Activated effector memory CD4-positive, alpha-beta T cell treated with Interleukin-2 at 50 U/mL for 16 hours (primary cell): ENCODE data around the gene DOLK.
"Not testable (repeated sequence)": the region's sequence is repeated elsewhere in the genome, so short reads cannot be mapped to it uniquely, and the experiment has no call there.

Experiments
- DNase-seq: peaks from one replicate; pipeline ENCODE4 v3.0.0-alpha.2; 2020

The DOLK gene

DNA sequence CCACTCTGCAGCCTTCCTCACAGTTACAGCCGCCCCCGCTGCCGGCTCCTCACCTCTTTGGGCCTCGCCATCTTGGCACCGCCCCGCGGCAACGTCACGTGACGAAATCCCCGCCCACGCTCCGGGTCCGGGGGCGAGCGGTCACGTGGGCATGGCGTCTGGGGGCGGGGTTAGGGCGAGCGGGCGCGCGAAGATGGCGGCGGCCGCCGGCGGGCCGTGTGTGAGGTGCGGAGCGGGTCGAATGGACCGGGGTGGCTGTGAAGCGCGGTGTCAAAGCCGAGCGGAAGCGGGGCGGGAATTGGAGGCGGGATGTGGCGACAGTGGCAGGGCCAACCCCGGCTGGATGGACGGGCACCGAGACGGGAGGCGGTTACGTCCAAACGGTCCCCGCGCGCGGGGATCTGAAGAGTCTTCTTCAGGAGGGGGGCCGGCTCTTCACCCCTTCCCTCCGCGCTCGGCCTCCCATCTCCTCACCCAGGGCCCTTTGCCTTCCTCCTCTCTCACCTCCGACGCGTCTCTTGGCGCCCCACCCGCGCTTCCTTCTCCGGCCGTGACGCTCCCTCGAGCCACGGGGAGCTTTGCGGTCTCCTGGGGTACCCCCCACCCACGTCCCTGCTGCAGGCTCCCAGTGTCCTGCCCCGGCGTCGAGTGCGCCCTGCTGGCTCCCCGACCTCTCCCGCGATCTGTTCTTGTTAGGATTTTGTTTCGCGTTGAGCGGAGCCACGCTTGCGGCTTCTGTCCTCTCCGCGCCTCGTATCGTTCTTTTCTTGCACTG is at the start of gene DOLK, which contains the start of gene NUP188:
DOLK (minus strand) TSS at position 77 of the 775 bp plus-strand sequence. CDS start 300 bp downstream, outside the sequence.
NUP188 (plus strand) TSS at position 173 of the 775 bp plus-strand sequence; CDS start at position 194, 21 bp downstream.
- DNase-seq = peak; percentile 98

DNA sequence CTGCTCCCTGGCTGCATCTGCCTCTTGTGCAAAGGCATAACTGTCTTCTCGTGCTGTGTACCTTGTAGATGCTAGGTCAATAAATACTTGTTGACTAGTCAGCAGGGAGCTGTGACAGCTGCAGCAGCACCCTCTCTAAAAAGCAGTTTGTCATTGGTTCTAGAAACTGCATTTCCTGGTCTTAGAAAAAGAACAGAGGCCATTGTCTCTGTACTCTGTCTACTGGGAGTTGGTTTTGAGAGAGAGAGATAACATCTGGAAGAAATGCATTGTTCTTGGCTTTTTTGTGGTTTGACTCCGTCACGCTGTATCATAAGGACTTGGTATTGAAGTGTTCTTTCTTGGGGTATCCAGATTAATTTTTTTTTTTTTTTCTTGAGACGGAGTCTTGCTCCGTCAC is 48.4 kb upstream of the DOLK start:
- no peak for DNase-seq

DNA sequence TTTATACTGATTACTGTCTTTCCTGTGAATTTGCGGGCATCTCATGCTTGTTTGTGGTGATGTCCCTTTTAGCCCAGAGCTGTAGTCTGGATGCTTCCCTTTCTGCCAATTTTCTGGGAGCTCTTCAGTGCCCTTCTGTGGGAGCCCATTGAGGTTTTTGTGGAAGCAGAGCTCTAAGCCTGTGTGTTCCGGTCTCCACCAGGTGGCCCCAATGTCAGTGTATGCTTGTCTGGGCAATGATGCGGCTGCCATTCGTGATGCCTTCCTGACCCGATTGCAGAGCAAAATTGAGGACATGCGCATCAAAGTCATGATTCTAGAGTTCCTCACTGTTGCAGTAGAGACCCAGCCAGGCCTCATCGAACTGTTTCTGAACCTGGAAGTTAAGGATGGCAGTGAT is 45.6 kb upstream of the DOLK start:
- DNase-seq = no peak

DNA sequence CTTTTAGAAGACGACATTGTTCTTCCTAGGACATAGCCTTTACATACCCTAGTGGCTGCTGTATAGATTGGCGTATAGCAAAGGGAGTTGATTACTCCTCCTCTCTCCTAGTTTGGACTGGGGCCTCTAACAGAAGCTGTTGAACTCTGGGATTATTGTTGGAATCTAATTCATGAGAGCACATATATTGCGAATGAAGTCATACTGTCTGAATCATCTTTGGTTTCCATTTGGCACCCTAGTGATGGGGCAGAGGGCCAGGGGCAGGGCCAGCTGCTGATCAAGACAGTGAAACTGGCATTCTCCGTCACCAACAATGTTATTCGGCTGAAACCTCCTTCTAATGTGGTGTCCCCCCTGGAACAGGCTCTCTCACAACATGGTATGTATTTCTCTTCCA is 40.4 kb upstream of the DOLK start:
- DNase-seq = no peak

DNA sequence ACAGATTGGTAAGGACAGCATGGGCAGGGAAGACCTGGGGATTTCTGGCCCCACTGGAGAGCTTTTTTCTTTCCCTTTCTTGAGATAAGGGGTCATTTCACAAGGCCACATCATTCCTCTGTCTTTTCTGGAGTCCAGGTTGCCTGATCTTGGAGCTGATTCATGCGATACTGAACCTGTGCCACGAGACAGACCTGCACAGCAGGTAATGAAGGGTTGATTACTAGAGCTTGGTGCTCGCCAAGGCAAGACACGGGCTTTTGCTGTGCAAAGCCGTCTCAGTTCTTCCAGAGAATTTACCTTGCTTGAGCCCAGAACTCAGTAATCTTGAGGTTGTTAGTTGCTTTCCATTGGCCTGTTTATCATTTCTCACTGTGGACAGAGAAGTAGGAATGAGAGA is 39.3 kb upstream of the DOLK start:
- no peak for DNase-seq

DNA sequence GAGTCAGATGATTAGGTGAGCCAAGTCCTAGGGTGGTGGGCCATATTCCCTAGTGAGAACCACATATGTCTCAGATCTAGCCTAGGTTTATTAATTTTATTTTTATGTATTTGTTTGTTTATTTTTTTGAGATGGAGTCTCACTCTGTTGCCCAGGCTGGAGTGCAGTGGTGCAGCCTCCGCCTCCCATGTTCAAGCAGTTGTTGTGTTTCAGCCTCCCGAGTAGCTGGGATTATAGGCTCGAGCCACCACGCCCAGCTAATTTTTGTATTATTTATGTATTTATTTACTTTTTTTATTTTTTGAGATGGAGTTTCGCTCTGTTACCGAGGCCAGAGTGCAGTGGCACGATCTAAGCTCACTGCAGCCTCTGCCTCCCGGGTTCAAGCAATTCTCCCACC is 36.1 kb upstream of the DOLK start:
- DNase-seq = no peak

DNA sequence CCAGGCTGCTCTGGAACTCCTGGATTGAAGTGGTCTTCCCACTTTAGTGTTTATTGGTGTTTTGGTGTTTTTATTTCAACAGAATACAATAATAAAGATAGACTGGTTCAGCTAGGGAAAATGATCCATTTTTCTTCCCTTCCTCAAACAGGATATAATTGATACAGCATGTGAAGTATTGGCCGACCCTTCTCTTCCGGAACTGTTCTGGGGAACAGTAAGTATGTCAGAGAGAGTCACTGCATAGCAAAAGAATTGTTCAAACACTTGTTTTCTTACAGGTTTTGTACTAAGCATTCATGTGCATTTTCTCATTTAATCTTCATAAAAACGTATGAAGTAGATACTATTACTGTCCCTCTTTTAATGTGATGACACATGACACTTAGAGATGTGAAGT is 31.7 kb upstream of the DOLK start:
- no peak for DNase-seq

DNA sequence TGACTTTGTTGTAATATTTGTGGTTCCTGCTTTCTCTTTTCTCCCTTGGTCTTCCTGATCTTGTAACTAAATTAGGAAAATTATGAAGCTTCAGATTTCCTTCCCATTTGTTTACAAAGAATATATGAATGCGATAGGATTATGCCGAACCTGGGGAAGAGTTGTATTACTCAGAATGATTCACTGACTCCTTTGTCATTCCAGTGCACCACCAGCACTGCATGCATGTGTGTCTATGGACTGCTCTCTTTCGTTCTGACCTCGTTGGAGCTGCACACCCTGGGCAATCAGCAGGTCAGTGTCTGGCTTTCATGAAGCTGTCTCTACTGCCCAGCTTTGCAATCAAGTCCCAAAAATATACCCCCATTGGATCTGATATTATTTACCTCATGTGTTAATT is 25.6 kb upstream of the DOLK start:
- DNase-seq = no peak

DNA sequence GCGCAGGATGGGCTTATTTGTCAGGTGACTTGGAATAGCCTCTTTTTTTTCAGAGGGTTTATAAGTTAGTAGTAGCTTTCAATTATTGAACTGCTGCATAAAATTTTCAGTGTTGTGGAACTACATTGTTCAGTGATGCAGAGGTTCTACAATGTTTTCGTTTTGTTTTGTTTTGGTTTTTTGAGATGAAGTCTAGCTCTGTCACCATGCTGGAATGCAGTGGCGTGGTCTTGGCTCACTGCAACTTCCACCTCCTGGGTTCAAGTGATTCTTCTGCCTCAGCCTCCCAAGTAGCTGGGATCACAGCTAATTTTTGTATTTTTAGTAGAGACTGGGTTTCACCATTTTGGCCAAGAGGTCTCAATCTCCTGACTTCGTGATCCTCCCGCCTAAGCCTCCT is 22.1 kb upstream of the DOLK start:
- DNase-seq = no peak

DNA sequence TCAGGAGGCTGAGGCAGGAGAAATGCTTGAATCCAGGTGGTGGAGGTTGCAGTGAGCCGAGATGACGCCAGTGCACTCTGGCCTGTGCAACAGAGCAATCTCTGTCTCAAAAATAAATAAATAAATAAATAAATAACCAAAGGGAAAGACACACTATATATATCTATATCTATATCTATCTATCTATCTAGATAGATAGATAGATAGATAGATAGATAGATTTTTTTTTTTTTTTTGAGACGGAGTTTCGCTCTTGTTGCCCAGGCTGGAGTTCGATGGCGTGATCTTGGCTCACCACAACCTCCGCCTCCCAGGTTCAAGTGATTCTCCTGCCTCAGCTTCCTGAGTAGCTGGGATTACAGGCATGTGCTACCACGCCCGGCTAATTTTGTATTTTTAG is 14.0 kb upstream of the DOLK start:
- not testable (repeated sequence) for DNase-seq

DNA sequence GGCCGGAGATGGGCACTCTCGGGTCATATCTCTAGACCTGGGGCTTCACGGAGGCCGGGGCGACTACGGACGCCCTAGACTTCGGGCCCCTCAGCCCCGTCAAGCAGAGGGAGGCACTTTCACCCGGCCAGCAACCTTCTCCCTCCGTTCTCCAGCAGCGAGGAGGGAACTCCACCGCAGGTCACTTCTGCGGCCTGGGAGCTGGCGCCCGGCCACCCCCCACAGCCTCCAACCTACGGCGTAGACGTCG is 201 bp downstream of the DOLK start:
- no peak for DNase-seq

DNA sequence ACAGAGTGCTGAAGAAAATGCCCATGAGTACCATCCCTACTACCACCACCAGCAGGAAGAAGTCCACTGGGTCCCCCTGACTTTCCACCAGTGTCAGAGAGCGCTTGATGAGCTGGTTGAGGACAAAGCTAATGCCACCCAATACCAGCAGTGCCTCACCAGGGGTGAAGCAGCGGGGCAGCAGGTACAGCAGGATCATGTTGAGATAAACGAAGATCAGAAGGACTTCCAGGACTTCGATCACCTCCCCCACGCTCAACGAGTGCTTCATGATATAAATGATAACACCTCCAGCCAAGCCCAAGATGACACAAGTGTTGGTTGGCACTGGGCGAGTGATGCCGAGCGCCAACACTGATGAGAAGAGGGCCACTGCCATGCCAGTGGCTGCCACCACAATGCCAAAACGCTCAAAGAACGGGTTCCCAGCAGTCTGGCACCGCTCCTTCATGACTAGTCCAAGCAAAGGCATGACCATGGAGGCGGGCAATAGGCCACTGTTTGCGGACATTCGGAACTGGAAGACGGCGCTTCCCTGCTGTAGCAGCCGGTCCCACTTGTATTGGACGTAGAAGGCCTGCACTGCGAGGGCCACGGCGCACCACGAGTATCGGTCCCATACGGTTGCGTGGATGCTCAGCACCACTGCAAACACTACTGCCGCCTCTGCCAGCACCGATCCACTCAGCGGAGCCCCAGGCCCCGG is 679 bp downstream of the DOLK start:
- peak; percentile 12 for DNase-seq

DNA sequence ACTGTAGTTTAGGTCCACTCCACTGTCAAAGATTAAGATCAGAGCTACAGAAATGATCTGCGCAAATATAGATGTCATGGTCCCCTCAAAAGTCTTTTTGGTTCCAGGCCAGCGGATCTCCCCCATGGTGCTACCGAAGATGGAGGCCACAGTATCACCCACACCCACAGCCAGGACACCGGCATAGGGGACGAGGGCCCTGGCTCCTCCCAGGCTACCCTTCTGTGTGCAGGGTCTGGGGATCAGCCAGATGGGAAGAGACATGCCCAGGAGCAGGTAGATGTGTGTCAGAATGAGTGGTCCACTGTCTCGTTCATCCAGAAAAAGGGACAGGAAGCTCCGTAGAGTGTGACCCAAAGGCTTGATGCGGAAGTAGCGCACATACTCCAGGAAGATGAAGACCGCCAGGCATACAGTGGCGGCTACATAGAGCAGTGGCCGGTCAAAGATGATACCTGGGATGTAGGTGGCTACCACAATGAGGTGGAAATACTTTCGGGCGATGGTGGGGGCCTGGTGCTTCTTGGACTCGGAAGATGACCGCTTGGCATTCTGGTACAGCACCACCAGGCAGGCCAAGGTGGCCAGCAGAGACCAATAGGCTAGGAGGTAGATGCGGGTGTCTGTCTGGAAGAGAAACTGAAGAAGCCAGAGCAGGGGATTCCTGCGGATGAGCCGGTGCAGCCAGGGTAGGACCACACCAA is 1.5 kb downstream of the DOLK start:
- no peak for DNase-seq

DNA sequence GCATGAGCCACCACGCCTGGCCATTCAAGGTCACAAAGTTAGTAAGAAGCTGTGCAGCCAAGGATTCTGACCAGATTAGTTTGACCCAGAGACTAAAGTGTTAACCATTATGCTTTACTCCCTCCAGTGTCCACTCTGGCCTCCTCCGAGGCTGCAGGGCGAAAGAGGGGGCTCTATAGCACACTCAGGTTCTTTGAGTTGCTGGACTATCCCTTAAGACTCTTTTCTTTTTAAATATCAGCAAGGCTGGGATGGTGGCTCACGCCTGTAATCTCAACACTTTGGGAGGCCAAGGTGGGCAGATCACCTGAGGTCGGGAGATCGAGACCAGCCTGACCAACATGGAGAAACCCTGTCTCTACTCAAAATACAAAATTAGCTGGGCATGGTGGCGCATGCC is 2.4 kb downstream of the DOLK start:
- DNase-seq = not testable (repeated sequence)

DNA sequence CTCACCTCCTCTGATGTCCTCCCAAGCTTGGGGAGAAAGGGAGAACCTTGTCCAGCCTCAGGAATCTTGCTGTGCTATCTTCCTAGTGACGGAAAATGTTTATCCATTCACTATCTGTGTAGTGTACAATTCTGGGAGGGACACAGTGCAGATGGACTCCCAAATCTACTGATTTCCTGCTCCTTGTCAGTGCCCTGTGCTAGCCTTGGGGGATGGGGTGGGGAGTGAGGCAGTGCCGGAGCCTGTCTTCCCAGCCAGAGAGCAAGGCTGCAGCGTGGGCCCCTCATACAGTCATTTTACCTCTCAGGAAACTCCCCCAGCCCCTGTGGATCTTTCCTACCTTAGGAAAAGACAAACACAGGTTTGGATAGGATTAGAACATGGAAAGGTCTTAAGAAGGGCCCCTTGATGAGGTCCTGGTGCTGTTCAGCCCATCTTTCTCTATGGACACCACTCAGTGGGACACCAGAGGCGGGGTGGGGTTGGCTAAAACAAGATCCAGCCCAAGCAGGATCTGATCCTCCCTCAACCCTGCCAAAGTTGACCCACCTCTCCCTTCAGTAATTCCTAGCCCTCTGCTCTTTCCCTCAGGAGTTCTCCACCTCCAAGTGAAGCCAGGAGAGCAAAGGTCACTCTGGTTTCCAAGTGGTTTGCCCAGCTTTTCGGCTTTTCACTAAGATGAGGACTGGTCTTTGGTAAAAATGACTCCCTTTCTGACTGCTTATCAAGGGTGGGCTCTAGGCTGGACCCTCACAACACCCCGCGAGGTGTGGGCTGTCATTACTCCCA is 3.4 kb downstream of the DOLK start:
- no peak for DNase-seq

DNA sequence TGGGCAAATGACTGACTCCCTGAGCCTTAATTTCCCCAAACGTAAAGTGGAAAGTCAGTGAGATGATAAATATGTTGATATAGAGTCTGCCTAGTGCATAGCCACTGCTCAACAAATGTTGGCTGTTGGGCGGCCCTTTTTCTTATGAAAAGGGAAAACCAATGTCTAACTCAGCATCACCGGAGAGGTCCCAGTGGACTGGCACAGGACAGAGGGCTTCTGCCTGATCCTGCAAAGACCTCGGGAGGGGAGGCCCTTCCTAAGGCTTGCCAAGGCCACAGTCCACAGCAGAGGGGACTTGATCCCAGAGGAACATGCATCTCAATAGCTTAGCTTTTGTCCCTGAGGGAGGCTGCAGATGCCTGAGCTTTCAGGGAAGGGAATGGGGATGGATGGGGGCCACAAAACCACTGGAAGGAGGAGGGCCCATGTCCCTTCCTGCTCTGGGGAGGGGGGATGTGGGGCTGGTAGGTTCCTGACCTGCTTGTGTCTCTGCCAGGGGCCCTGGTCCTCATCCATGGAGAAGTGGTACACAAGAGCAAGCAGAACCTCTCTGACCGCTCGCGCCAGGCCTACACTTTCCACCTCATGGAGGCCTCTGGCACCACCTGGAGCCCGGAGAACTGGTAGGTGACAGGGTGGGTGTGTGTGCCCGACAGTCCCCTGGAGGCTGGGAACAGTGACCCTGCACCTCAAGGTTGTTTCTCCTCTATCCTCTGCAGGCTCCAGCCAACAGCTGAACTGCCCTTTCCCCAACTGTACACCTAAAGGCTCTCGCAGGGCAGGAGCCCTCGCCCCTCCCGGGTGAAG is 6.3 kb downstream of the DOLK start:
- DNase-seq = no peak

DNA sequence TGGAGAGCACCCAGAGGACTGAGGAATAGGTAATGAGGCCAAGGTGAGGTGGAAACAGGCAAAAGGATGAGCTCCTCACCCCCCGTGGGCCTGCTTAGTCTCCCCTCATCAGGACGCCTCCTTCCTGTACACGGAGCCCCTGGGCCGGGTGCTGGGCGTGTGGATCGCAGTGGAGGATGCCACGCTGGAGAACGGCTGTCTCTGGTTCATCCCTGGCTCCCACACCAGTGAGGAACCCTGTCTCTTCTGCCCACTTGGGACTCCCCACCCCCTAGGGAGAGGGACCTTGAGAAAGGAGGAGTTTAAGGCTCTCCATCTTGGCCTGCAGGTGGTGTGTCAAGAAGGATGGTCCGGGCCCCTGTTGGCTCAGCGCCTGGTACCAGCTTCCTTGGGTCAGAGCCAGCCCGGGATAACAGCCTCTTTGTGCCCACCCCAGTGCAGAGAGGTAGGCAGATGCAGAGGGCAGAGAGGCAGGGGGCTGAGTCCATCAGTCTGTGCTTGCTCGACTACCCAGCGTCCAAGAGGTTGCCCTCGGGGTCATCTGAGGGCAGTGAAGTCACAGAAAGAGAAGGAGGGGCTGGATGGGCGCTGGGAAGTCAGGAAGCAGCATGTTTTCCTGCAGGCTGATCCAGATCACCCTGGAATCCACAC is 7.0 kb downstream of the DOLK start:
- DNase-seq = no peak

DNA sequence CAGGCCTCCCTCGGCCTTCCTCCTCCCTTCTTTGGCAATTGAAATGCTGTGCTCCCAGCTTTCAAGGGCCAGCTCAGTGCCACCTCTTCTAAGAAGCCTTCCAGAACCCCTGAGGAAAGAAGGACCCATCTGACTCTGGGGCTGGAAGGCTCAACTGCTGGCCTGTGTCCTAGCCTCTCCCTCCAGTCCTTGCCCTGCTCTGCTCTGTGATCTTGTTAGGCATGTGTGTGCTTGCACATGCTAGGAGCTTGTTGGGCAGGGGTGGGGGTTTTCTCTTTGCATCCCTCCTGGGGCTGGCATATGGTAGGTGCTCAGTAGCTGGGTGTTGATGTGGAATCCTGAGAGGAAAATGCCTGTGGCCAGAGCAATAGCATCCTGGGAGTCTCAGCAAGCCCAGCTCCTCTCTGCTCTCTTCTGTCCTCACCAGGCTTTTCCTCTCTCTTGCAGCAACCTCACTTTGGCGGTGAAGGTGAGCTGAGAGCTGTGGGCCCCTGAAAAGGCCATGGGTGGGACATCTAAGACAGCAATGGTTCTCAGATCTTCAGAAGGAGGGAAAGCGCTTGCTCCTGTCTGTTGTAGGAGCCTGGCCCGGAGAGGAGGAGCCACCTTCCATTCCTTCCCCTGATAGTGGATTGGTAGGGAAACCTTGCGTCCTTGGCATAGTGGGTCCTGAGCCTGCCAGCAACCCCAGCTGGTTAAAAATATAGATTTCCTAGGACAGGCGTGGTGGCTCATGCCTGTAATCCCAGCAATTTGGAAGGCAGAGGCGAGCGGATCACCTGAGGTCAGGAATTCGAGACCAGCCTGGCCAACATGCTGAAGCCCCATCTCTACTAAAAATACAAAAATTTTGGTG is 9.9 kb downstream of the DOLK start:
- no peak for DNase-seq

DNA sequence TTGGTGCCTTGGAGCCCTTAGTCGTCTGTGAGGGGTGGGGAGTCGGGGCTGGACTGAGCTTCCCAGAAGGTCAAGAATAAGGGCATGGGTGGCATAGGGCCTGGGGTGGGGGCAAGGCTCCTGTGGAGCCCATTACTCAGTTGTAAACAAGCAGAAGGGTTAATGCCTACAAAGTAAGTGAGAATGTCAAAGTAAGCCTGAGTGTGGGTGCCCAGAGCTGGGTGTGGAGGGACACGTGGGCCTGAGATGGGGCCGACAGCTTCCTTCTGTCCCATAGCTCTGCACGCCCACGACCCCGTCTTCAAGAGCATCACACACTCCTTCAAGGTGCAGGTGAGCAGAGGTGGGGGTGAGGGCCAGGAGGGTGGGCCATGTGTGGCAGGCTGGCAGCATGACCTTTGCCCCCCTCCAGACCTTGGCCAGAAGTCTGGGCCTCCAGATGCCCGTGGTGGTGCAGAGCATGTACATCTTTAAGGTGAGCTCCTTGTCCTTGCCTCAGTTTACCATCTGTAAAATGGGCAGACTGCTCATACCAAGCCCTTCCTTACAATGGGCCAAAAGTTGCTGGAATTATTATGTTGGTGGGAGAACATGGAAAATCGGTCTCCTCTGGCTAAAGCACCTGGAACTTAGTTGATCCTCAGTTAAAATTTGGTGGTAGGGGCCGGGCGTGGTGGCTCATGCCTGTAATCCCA is 11.1 kb downstream of the DOLK start:
- no peak for DNase-seq

DNA sequence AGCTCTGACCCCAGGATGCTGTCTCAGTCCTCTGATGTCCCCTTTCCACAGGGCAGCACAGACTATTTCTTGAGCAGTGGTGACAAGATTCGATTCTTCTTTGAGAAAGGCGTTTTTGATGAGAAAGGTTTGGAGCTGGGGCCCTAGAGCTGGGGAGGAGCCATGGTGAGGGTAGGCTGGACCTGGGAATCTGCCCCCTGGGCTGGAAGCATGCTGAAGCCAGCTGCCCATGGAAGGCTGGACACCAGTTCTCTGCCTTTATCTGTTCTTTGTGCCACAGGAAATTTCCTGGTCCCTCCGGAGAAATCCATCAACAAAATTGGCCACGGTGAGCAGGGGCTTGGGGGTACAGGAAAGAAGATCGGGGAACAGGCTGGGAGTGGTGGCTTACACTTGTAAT is 13.7 kb downstream of the DOLK start:
- DNase-seq = no peak
